SIG-M5 treated with dmso at 0.1 percent for 504 hours (cell line): ENCODE results near the gene ABCC9.
"Not testable (repeated sequence)": the region's sequence is repeated elsewhere in the genome, so short reads cannot be mapped to it uniquely, and the experiment has no call there.

Experiments
- DNase-seq: peaks from one replicate; lab custom pipeline; 2025; ENCODE audit not compliant: unreplicated experiment; lab: John Stamatoyannopoulos, UW

The ABCC9 gene

DNA sequence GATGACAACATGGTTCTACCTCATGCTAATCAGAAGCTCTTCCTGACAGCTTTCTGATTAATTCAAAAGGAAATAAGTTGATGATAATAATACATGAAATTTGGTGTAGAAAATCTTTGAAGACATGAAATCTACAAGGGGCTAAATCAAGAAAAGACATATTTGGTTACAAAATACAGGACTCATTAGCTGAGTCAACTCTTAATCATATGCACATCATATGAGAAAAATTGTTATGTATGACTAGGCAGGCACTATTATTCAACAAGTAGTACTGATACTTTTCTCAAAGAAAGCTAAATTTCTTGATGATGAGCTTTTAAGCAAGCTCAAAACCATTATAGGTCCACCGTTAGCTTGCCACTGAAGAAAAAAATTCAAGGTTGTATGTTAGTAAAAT is 7.1 kb downstream of the ABCC9 start:
- no peak for DNase-seq

- DNase-seq: no peak
Measured at GRCh38 chr12:21933656-21934055, 7.6 kb downstream of the ABCC9 start.

- DNase-seq: not testable (repeated sequence)
Measured at GRCh38 chr12:21929972-21930371, 11.3 kb downstream of the ABCC9 start.

DNA sequence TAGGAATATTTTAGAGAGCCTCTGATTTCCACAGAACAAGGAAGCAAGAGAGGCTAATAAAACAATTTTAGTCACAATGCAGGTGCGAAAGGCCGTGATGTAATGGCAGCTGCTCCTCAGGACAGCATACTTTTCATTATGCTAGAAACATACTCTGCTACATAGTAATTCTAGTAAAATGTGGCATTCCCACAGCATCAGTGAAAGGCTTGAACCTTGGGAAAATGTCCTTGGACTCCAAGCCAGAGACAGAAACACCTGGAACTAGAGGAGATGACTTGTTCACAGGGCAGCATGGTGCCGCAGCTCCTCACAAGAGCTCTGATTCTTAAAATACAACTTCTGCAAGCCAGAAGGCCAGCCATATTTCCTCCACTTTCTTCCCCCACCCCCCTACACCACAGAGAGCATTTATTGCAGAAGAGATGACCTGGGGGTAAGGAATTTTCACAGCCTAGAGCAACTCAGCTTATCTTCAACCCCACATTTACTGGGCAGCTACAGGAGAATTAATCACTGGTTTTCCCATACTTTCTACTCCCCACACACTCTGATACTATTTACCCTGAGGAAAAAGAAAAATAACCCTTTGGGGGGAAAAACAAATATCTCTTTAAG is 15.8 kb downstream of the ABCC9 start:
- no peak for DNase-seq

GRCh38 chr12:21921436-21921835 is 19.8 kb downstream of the ABCC9 start:
- DNase-seq: no peak

- no peak for DNase-seq
Measured at GRCh38 chr12:21918456-21918855, 22.8 kb downstream of the ABCC9 start.

- DNase-seq: no peak
Measured at GRCh38 chr12:21913823-21914222, 27.4 kb downstream of the ABCC9 start.

DNA sequence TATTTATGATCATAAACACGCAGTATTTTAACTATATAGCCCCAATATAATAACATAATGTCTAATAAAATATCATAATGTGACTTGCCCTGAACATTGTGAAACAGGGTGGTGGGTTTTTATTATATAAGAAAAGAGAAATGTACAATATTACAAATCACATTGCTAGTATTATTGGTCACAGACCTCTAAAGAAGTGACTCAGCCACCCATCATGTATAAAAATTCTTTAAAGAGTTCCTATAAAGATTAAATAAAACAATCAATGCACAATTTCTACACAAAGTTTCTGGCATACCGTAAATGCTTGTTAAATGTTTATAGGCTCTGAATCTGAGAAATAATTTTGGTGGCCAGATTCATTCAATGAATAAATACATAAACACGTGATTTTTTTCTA is 28.9 kb downstream of the ABCC9 start:
- no peak for DNase-seq

GRCh38 chr12:21911832-21912231 is 29.4 kb downstream of the ABCC9 start:
- no peak for DNase-seq

GRCh38 chr12:21910657-21911056 is 30.6 kb downstream of the ABCC9 start:
- DNase-seq: no peak

- DNase-seq: no peak
Measured at GRCh38 chr12:21907948-21908837, 33.0 kb downstream of the ABCC9 start.

GRCh38 chr12:21906919-21907493 is 34.2 kb downstream of the ABCC9 start:
- DNase-seq: no peak

DNA sequence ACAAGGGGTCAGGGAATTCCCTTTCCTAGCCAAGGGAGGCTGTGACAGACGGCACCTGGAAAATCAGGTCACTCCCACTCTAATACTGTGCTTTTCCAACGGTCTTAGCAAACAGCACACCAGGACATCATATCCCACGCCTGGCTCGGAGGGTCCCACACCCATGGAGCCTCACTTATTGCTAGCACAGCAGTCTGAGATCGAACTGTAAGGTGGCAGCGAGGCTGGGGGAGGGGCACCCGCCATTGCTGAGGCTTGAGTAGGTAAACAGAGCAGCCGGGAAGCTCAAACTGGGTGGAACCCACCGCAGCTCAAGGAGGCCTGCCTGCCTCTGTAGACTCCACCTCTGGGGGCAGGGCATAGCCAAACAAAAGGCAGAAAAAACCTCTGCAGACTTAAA is 41.7 kb downstream of the ABCC9 start:
- not testable (repeated sequence) for DNase-seq

DNA sequence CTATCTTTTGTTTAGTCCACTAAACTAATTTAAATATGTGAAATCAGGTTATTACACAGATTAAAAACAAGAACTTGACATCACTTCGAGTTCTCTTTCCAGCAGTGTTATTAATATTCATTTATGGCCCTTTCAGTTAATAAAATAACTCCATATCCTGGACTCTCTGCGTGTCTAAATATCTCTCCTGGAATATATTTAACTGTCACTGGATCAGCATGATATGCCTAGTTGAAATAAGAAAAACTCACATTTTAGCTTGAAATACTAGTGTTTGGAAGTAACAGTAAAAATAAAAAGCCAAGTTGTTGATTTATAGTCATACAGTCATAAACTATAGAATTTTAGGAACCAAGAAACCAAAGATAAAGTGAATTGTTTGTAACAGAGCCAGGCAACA is 45.6 kb downstream of the ABCC9 start:
- DNase-seq: no peak

- no peak for DNase-seq
Measured at GRCh38 chr12:21894792-21895595, 46.2 kb downstream of the ABCC9 start.

DNA sequence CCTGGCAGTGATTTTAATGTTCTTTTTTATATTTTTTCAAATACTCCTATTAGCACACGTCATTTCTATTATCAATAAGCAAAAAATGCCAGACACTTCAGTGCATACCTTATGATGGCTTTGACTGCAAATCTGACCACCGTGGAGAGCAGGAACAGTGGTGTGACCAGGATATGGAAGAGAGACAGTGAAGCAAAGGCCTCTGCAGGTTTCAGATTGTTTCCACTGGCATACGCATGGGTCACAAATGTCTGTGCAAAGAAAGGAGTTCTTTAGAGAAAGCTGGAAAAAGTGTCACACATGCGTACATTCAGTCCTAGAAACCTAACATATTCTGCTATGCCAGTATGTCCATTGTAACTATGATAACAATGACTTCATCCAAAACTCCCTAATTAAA is 47.3 kb downstream of the ABCC9 start:
- no peak for DNase-seq

DNA sequence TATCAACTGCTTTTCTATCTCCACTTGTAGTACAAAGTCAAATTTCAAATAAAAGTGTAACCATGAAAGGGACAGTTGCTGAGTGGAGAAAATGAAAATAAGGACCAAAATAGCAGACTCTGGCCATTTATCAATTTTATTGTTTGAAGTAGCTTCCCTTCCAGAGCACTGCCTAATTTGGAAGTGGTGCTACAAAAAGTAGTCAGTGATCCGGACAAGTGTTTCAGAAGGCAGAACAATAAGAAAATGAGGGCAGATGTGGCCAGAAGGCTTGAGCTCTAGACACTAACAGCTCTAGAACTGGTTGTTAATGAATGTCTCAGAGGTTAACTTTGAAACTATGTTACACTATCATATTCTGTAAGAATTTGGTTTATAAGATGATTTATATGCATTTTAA is 48.9 kb downstream of the ABCC9 start:
- no peak for DNase-seq

DNA sequence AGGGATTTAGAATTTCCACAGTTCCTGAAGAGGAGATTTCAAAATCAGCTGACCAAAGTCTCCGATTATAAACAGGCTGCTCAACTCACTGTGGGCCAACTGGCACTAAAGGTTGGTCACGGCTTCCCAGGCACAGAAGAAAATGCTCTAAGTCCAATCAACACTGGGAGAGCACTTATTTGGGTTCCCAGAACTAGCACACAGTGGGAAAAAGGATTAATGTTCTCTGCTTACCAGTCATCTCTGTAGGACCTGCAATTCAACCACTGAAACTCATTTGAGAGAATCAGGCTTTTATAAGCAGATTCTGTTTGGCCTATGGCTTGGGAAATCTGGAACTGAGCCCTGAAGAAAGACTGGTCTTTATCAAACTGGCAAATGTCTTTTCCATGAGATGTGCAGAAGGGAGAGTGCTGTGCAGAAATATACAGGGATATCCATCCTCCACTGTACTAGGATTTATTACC is 49.4 kb downstream of the ABCC9 start:
- DNase-seq: no peak

GRCh38 chr12:21888276-21888863 is 52.9 kb downstream of the ABCC9 start:
- DNase-seq: peak; percentile 18

GRCh38 chr12:21884936-21885335 is 56.3 kb downstream of the ABCC9 start:
- DNase-seq: no peak

GRCh38 chr12:21882635-21883034 is 58.6 kb downstream of the ABCC9 start:
- DNase-seq: no peak
